Stimulated activated naive CD8-positive, alpha-beta T cell treated with anti-CD3 and anti-CD28 coated beads, Interleukin-15, Interleukin-2, amounts not matched to agents 100 ng/mL and 50 ng/mL, for 24 hours (primary cell): ENCODE data around the gene PCYT1A.
A peak's percentile ranks its signal among the peaks of the same experiment; 100 is the strongest.

ENCODE experiments used
- H3K27ac Mint-ChIP-seq: one replicate; pipeline ENCODE4 v1.8.0; 2021; ENCODE audit warnings: mild to moderate bottlenecking, mixed read lengths
- H3K27me3 Mint-ChIP-seq: one replicate; pipeline ENCODE4 v1.8.0; 2021; ENCODE audit warnings: mixed read lengths
- H3K36me3 Mint-ChIP-seq: one replicate; pipeline ENCODE4 v1.8.0; 2021; ENCODE audit warnings: low read depth, mixed read lengths
- H3K4me1 Mint-ChIP-seq: one replicate; pipeline ENCODE4 v1.8.0; 2021; ENCODE audit warnings: low read depth, mixed read lengths
- H3K4me3 Mint-ChIP-seq: one replicate; pipeline ENCODE4 v1.8.0; 2021; ENCODE audit warnings: mild to moderate bottlenecking, mixed read lengths
- H3K9me3 Mint-ChIP-seq: one replicate; pipeline ENCODE4 v1.8.0; 2021; ENCODE audit warnings: mixed read lengths

PCYT1A gene

DNA sequence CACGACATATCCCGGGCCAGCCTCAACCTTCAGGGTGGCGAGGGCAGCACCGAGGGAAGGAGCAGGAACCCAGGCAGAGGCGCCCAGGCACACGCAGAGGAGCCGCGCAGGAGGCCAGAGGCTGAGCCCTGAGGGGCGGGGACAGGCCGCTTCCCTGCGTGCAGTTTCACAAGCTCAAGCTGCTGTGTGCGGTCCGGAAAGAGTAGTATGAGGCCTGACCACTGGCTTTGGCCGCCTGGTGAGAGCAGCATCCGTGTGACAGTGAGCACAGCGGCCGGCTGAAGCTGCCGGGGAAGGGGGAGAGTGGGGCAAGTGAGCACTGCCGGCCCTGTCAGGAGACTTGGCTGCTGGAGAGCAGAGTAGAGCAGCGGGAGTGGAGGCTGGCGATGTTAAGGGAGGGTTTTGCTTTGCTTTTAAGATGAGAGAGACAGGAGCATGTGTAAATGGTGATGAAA, 85.0 kb downstream of the PCYT1A start:
- Mint-ChIP-seq H3K9me3 (no peaks in the 10 kb centered on the region), H3K36me3 (no peaks in the 10 kb centered on the region), H3K27me3 (peaks cover 6% of the 10 kb centered on the region), H3K27ac (no peak overlapping the region), H3K4me1 (peaks cover 25% of the 10 kb centered on the region), H3K4me3 (no peak overlapping the region)

DNA sequence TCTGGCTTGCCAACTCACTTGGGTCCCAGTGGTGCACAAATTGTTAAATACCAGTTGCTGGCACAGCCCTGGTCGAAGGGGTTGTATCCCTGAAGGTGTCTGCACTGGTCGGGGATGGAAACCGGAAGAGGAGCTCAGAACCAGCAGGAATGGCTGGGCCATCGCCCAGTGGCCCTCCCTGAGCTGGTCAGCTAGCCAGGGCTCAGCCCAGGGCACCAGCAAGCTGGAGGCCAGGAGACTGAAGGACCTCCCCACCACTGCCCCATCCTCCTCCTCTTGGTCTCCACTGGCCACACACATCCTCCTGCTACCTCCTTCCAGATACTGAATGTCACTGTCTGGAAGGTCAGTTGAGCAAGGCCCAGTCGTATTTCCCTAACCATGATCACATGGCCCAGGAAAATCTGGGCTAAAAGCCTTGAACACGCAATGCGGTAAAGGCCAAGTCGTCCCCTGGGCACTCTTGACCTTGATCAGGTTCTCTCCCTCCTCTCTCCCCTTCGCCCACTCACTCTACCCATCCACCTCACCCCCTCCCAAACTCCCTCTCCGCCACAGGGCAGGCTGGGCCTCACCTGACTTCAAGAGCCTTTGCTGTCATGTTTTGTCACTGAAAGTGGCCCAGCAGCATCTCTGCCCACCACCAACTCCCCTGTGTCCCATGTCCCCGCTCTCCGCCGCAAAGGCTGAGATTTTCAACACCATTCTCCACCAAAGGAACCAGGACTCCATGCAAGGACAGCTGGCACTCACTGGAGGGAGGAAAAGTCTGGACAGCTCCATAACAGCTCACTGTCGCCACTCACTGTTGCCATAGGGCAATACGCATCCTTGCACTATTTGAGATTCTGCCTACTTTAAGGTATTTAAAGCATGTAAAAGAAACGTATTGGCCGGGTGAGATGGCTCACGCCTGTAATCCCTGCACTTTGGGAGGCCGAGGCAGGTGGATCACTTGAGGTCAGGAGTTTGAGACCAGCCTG, 88.5 kb downstream of the PCYT1A start:
- Mint-ChIP-seq H3K4me3 (no peak overlapping the region), H3K4me1 (peaks cover 33% of the 10 kb centered on the region), H3K36me3 (no peaks in the 10 kb centered on the region), H3K27me3 (no peaks in the 10 kb centered on the region), H3K9me3 (no peaks in the 10 kb centered on the region), H3K27ac (no peak overlapping the region)

DNA sequence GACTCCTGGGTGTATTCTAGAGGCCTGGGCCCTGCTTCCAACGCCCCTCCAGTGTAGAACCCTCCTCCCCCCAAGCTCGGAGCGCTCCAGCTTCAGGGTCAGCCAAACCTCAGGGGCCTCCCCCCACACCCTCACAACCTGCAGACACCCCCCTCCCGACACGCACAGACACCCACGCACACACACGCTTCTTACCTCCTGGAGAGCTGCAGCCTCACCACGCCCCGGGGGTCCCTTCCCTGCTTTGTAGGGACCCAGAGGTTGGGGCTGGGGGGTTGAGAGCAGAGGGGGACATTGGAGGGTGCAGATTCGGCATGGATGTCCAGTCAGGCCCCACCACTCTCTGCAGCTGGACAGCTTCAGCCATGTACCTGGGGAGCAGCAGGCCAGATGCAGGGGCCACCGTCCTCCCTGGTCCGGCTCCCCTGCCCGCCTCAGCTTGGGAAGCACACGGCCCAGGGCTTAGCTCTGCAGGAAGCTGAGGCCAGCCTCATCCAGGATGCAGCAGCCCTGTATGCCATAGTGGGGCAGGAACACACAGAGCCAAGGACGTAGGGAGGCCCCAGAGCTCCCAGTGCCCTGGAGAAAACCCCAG, 89.3 kb downstream of the PCYT1A start:
- H3K4me3 Mint-ChIP-seq = no peak overlapping the region
- H3K27me3 Mint-ChIP-seq = no peaks in the 10 kb centered on the region
- H3K27ac Mint-ChIP-seq = no peak overlapping the region
- H3K36me3 Mint-ChIP-seq = no peaks in the 10 kb centered on the region
- peaks cover 30% of the 10 kb centered on the region for H3K4me1 Mint-ChIP-seq
- H3K9me3 Mint-ChIP-seq = no peaks in the 10 kb centered on the region

- Mint-ChIP-seq H3K4me3 (no peak overlapping the region), H3K27ac (no peak overlapping the region), H3K27me3 (no peaks in the 10 kb centered on the region), H3K36me3 (no peaks in the 10 kb centered on the region), H3K4me1 (peaks cover 34% of the 10 kb centered on the region), H3K9me3 (no peaks in the 10 kb centered on the region)
Measured at GRCh38 chr3:196197524-196197923, 90.0 kb downstream of the PCYT1A start.

DNA sequence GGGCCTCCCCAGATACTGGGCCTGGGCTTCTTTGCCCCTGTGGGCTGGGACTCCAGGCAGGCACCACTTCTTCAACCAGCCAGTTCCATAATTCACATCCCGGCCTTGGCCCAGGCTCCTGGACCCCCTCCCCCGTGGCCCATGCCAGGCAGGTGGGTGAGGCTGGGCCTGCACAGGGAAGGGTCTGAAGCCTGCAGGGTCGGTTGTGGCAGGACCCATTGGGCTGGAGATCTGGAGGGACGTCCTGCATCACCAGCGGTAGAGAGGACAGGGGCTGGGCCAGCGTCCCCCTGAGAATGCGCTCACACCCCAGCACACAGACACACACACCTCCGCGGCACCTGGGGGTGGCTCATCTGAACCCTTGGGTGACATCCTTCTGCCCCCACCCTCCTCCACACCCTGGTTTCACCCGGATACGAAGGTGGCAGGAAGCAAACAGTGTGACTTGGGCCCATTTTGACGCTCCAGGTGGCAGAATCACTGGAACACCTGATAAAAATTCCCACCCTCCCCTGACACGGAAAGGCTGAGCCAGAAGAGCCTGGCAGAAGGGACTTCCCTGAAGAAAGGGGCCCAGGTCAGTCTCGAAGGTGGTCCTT, 91.8 kb downstream of the PCYT1A start:
- Mint-ChIP-seq H3K4me1 (peaks cover 49% of the 10 kb centered on the region), H3K4me3 (no peak overlapping the region), H3K27me3 (no peaks in the 10 kb centered on the region), H3K9me3 (no peaks in the 10 kb centered on the region), H3K27ac (no peak overlapping the region), H3K36me3 (no peaks in the 10 kb centered on the region)

- no peaks in the 10 kb centered on the region for H3K27me3 Mint-ChIP-seq
- peaks cover 57% of the 10 kb centered on the region for H3K4me1 Mint-ChIP-seq
- H3K36me3 Mint-ChIP-seq = no peaks in the 10 kb centered on the region
- H3K4me3 Mint-ChIP-seq = no peak overlapping the region
- H3K27ac Mint-ChIP-seq = peak overlapping the region; percentile 11
- H3K9me3 Mint-ChIP-seq = no peaks in the 10 kb centered on the region
Measured at GRCh38 chr3:196194542-196194915, 93.0 kb downstream of the PCYT1A start.

DNA sequence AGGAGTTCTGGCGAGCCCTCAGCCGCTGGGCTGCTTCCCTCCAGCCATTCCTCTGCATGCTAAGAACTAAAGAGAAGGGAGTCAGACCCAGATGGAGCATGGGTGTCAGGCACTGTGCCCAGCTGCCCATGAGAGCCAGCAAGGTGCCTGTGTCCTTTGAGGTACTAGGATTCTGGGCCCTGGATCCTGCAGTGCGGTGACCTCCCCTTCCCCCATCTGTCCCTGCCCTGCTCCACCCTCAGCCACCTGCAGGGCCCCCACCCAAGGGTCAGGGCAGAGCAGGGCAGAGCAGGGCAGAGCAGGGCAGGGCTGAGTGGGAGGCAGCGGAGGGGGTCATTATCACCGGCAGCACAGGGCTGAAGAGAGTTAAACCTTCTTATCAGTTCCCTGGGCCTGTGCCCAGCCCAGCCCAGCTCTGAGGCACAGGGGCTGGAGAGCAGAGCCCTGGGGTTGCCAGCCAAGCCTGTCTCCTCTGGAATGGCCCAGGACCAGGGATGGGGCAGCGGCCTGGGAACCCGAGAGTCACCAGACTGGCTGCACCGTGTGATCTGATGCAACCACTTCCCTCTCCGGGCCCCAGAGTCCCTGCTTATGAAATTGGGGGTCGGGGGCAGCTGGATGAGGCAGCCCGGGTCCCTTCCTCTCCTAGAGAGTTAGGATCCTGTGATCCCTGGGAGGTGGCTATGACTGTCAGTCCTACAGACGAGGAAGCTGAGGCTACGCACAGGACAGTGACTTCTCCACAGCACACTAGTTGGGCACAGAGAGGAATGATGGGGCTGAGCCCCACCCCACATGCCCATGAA, 93.6 kb downstream of the PCYT1A start:
- peak overlapping the region; percentile 94 for H3K27ac Mint-ChIP-seq
- H3K9me3 Mint-ChIP-seq = no peaks in the 10 kb centered on the region
- H3K27me3 Mint-ChIP-seq = no peaks in the 10 kb centered on the region
- no peak overlapping the region for H3K4me3 Mint-ChIP-seq
- H3K4me1 Mint-ChIP-seq = peaks cover 58% of the 10 kb centered on the region
- H3K36me3 Mint-ChIP-seq = no peaks in the 10 kb centered on the region

GRCh38 chr3:196193133-196193735, 94.3 kb downstream of the PCYT1A start:
- Mint-ChIP-seq H3K36me3 (no peaks in the 10 kb centered on the region), H3K27ac (peak overlapping the region; percentile 94), H3K4me3 (peak overlapping the region; percentile 23), H3K4me1 (peaks cover 58% of the 10 kb centered on the region), H3K27me3 (no peaks in the 10 kb centered on the region), H3K9me3 (no peaks in the 10 kb centered on the region)

GRCh38 chr3:196192524-196193051, 94.9 kb downstream of the PCYT1A start:
- H3K27me3 Mint-ChIP-seq = no peaks in the 10 kb centered on the region
- peaks cover 58% of the 10 kb centered on the region for H3K4me1 Mint-ChIP-seq
- peak overlapping the region; percentile 94 for H3K27ac Mint-ChIP-seq
- H3K4me3 Mint-ChIP-seq = peak overlapping the region; percentile 23
- no peaks in the 10 kb centered on the region for H3K36me3 Mint-ChIP-seq
- H3K9me3 Mint-ChIP-seq = no peaks in the 10 kb centered on the region

DNA sequence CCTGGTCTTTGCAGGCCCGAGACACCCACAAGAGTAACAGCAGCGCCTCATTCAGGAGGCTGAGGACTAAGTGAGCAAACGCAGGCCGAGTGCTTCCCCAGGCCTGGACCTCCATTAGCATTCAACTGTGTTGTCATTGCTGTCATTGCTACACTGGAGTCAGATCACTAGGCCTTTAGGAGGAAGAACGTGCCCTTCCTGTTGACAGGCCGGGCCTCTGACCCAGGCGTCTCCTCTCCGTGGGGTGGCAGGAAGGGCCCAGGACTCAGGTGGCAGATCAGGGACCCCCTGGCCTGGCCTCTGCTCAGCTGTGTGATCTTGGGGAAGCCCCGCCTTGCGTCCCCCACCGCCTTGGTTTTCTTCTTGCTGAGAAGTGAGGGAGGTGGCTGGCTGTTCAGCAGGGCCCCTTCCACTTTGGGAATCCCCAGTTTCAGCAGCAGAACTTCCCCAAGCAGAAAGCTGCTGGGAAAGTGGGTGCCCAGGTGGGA, 95.4 kb downstream of the PCYT1A start:
- peak overlapping the region; percentile 23 for H3K4me3 Mint-ChIP-seq
- H3K4me1 Mint-ChIP-seq = peaks cover 61% of the 10 kb centered on the region

GRCh38 chr3:196189566-196190347, 97.8 kb downstream of the PCYT1A start:
- H3K4me3 Mint-ChIP-seq = no peak overlapping the region
- H3K27ac Mint-ChIP-seq = no peak overlapping the region
- peaks cover 56% of the 10 kb centered on the region for H3K4me1 Mint-ChIP-seq
- H3K36me3 Mint-ChIP-seq = no peaks in the 10 kb centered on the region
- no peaks in the 10 kb centered on the region for H3K9me3 Mint-ChIP-seq
- H3K27me3 Mint-ChIP-seq = no peaks in the 10 kb centered on the region

More for the DNA sequence above, 95.4 kb downstream of the PCYT1A start:
- H3K36me3 Mint-ChIP-seq = no peaks in the 10 kb centered on the region
- H3K9me3 Mint-ChIP-seq = no peaks in the 10 kb centered on the region
- H3K27me3 Mint-ChIP-seq = no peaks in the 10 kb centered on the region
- peak overlapping the region; percentile 94 for H3K27ac Mint-ChIP-seq

DNA sequence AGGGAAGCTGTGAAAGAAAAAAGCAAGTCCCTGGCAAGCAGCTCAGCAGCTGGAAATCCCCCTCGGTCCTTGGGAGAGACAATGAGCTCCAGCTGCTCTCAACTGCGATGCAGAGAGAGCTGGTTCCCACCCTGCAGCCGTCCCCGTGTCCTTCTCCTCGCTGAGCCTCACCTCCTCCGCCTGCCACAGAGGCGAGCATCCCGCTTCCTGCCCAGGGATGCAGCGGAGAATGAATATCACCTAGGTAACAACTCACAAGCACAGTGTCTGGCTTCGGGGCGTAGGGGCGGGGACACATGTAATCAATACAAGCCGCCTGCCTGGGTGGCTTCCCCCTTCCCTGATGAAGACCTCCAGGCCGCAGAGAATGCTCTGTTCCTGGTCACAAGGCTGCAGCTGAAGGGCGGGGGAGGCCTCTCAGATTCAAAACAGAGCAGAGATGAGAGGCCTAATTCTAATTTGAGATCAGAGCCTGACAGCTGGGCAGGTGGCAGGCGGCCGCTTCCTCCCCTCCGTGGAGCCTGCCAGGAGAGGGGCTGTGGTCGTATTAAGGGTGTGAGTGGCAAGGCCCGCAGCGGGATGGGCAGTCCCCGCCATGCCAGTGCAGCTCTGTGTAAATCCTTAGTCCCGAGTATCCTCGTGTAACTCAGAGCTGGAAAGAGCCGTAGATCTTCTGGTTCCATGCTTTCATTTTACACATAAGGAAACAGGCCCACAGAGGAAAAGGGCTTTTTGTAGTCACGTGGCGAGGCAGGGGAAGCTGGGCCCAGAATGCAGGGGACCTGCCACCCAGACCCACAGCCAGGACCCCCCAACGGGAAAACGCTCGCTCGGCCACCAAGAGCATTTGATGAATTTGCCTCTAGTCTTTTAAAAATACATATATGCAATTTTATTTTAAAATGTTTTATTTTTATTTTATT, 100.6 kb downstream of the PCYT1A start:
- no peaks in the 10 kb centered on the region for H3K27me3 Mint-ChIP-seq
- no peaks in the 10 kb centered on the region for H3K36me3 Mint-ChIP-seq
- H3K9me3 Mint-ChIP-seq = no peaks in the 10 kb centered on the region
- H3K4me3 Mint-ChIP-seq = peak overlapping the region; percentile 37
- H3K27ac Mint-ChIP-seq = peak overlapping the region; percentile 61
- peaks cover 58% of the 10 kb centered on the region for H3K4me1 Mint-ChIP-seq
